DMS 273 treated with DMSO at 0.1 percent for 48 hours (cell line): ENCODE data around the gene EEF1AKMT4.

Source experiments
- DNase-seq: peaks from one replicate; lab custom pipeline; 2025; lab: John Stamatoyannopoulos, UW

The EEF1AKMT4 gene

DNA sequence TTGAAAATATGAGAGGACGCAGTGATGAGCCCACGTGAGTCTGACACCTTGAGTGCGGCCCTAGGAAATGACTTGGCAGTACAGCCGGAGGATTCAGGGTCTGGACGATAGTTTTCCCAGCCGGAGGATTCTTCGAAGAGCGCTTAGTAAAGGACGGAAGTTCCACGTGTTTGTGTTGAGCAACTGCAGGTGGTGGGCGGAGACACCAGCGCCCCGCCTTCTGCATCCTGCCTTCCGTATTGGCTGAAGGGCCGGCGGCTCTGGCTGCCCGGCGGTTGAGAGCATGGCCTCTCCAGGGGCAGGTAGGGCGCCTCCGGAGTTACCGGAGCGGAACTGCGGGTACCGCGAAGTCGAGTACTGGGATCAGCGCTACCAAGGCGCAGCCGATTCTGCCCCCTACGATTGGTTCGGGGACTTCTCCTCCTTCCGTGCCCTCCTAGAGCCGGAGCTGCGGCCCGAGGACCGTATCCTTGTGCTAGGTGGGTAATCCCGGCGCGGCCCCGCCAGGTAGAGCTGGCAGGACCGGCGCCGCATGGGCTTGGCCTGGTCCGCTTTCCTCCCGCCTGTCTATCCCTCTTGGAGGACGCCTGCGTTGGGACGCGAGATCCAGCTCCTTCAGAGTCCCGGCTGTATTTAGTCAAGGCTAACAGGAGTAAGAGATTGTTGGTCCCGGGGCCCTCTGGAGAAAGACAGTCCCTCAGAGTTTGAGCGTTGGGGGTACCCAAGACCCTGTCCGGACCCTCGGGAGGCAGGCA, at the start of gene EEF1AKMT4:
Gene EEF1AKMT4 (plus strand): TSS at position 261 of the 755 bp plus-strand sequence. CDS start 23 bp downstream, at position 284.
- DNase-seq, result peak; percentile 100

DNA sequence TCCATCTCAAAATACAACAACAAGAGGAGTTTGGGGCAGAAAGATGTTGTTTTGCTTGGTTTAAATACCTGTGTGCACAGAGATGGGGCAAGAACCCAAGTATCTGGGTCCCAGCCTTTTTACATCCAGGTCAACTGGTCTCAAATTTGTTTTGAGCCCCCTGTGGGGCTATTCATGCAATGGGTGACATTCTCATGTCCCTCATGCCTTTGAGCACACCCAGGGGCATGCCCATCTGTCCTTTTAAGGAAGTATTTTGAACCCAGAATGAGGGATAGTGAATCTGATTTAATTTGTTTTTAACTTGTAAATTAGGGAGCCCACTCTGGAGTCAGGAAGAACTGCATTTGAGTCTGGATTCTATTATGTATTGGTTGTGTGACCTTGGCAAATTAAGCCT, 48.6 kb upstream of the EEF1AKMT4 start:
- DNase-seq, result no peak

DNA sequence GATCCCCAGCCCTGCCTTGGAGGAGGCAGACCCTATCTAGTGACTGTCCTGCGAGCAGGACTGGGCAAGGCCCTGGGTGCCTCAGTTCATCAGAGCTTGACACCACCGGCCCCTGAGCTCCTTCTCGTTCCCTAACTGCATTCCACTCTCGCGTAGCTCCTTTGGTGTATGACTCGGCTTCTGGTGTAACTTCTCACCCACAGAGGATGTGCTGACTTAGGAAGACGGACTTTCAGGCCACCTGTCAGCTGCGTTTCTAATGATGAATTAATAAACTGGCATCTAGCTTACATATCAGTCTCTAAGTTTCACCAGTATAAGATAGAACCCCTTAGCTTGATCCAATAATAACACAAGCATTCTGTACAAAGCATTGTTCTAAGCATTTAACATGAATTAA, 45.9 kb upstream of the EEF1AKMT4 start:
- DNase-seq, result no peak

DNA sequence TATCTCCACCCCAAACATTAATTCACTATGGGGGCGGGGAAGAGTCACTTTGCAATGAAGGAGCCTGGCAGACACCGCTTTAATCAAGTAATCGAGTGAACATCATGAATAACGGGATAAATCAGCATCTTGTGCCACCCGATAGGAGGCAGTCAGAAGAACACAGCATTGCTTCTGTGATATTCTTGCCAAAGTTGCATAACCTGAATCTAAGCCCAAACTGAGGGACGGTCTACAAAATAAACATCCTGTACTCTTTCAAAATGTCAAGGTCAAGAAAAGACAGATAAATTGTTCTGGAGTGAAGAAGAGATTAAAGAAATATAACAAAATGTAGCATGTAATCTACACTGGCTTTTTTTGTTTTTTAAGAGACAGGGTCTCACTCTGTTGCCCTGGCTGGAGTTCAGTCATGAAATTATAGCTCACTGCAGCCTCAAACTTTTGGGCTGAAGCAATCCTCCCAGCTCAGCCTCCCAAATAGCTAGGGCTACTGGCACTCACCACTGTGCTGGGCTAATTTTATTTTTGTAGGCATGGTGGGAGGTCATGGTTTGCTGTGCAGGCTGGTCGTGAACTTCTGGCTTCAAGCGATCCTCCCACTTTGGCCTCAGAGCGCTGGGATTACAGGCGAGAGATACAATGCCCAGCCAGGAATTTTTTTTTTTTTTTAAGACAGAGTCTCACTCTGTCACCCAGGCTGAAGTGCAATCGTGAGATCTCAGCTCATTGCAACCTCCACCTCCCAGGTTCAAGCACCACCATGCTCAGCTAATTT, 40.1 kb upstream of the EEF1AKMT4 start:
- no peak for DNase-seq

DNA sequence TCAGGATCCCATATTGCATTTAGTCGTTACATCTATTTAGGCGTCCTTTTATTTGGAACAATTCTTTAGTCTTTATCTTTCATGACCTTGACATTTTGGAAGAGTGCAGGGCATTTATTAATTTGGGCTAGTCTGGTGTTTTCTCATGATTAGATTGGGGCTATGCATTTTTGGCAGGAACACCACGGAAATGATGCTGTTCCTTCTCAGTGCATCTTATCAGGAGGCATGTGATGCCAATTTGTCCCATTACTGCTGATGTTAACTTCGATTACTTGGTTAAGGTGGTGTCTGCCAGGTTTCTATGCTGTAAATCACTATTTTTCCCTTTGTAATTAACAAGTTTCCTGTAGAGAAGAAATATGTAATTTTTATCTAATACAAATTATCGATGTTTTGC, 38.2 kb upstream of the EEF1AKMT4 start:
- no peak for DNase-seq

DNA sequence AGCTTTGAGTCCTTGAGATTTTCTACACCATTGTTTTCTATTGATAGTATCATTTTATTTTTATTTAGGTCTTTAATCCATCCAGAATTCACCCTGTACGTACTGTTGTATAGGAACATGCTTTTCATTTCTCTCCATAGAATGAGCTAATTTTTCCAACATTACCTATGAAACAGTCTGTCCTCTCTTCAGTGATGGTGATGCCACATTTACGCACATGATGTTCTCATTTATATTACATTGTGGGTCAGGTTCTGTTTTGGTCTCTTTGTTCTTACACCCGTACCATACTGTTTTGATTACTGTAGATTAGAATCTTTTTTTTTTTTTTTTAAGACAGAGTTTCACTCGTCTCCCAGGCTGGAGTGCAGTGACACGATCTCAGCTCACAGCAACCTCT, 37.8 kb upstream of the EEF1AKMT4 start:
- DNase-seq, result no peak

DNA sequence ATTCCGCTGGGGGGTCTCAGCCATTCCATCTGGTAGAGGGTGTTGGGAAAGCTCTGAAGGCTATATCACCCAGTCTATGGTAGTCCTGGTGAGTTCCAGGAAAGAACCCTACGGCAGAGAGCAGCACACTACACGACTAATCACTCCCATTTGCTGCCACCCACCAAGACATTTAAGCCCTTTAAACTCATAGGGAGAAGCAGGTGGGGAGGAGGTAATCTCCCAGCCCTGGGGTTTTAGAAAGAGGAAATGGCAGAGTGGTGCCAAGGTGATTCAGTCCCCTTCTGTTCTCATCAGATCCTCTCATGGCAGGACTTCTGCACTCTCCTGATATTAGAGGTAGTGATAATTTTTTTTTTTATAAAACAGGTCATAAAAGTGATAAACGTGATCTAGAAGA, 30.7 kb upstream of the EEF1AKMT4 start:
- DNase-seq, result no peak

DNA sequence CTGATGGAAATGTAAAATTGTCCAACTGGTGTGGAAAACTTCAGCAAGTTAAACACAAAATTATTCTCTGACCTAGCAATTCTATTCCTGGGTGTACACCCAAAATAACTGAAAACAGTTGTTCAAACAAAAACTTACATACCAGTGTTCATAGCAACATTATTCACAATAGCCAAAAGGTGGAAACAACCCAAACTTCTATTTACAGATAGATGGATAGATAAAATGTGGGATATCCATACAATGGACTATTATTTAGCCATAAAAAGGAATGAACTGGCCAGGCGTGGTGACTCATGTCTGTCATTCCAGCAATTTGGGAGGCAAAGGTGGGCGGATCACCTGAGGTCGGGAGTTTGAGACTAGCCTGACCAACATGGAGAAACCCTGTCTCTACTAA, 27.0 kb upstream of the EEF1AKMT4 start:
- DNase-seq, result no peak

DNA sequence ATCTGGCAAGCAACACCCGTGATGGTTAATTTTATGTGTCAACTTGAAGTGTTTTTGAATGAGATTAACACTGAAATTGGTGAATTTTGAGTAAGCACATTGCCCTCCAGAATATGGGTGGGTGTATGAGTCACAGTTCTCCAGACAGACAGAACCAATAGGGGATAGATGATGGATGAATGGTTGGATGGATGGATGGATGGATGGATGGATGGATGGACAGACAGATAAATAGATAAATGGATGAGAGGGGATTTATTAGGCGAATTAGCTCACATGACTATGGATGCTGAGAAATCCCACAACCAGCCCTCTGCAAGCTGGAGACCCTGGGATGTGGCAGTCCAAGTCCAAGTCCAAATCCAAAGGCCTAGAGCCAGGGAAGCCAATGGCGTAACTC, 25.5 kb upstream of the EEF1AKMT4 start:
- no peak for DNase-seq

DNA sequence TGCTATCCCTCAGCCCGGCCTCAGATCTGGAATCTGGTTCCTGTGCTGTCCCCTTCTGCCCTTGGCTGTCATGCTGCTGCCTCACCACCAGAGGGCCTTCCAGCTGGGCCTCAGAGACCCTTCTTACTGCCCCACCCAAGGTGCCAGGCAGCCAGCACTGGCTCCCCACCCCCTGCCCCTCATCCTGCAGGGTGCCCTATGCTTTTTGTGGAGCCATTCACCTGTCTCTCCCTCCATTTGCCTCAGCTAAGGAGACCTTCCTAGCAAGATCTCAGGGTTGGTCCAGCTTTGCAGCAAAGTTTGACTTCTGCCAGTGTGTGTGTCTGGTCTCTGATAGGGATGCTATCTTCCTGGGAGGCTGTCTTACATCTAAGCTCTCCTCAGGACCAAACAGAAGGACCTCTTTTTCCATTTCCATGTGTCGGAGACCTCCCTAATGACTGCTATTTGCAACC, 22.0 kb upstream of the EEF1AKMT4 start:
- DNase-seq, result no peak

DNA sequence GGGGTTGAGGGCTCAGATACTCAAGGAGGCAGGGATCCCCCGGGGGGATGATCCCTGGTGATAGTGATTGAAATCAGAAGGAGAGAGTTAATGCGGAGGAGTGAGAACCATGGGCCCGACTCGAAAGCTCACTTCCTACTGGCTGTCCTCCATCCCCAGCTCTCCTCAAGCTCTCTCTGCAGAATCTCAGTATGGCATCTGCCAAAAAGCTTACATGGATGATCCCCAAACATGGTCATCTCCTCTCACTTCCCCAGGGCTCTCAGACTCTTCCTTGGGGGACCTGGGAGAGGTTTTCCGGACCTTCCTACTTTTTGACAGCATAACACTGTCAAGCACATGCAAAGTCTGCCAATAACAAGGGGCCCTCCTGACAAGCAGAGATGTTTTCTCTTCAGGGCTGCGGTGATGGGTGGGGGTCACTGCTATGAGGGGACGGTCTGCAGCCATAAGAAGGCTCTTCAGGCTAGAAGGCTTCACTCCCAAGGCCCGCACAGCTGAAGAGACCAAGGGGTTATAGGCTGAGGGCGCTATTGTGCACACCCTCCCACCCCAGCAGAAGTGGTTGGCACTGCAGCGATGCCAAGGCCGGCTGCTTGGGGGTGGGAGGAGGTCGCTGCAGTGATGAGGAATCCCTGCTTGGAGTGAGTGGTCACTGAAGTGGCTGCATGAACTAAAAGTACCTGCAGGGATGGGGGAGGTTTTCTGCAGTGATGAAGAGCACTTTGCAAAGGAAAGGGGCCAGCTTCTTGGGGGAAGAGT, 20.9 kb upstream of the EEF1AKMT4 start:
- no peak for DNase-seq

DNA sequence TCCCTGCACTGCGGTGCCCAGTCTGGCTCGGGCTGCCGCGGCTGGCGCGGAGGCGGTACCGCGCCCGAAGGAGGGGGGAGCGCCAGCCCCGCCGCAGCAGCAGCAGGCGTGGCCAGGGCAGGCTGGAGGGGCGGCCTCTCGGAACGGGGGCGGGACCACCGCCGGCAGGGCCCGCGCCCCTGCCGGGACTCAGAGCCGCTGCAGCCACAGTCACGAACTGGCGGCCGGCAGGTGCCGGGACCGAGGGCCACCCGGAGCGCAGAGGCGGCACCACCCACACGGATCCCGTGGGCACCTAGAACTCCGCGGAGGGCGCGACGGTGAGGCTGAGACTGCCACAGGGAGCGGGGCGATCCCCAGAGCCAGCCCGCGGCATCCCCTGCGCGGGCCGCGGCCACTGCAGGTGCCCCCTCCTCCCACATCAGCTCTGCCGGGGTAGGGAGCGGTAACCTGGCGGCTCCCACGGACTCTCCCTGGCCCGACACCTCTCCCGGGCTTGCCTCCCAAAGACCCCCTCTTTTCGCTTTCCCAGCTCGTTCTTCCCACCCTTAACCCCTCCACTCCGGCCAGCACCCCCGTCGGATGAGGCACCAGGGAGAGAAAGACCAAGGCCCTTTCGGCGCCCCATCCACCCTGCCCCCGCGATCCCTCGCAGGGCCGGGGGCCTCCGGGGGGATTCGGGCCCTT, 19.9 kb upstream of the EEF1AKMT4 start, which contains the start of gene VWA5B2:
Gene VWA5B2 (plus strand): TSS at position 192 of the 687 bp plus-strand sequence. CDS start 944 bp downstream, outside the sequence.
- peak; percentile 35 for DNase-seq

DNA sequence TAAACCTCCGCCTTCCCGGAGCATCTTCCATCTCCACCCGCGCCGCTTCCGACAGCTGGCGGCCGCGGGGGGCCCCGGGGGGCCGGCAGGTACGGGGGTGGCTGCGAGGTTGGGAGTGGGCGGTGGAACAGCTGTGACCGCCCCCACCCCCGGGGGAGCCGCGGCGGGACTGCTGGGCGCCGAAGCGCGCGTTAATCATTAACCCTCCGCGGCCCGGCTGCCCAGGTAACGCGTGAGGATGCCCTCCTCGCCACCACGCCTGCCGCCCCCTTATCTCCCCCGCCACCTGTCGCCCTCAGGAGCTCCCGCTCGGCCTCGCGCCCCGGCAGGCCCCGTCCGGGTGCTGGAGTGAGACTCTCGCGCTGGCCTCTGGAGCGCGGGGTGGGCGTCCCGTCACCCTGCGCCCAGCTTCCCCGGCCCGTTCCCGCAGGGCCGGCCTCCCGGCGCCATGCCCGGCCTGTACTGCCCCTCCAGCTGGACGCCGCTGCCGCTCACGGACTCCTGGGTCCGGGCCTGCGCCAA, 19.3 kb upstream of the EEF1AKMT4 start:
- DNase-seq, result no peak

DNA sequence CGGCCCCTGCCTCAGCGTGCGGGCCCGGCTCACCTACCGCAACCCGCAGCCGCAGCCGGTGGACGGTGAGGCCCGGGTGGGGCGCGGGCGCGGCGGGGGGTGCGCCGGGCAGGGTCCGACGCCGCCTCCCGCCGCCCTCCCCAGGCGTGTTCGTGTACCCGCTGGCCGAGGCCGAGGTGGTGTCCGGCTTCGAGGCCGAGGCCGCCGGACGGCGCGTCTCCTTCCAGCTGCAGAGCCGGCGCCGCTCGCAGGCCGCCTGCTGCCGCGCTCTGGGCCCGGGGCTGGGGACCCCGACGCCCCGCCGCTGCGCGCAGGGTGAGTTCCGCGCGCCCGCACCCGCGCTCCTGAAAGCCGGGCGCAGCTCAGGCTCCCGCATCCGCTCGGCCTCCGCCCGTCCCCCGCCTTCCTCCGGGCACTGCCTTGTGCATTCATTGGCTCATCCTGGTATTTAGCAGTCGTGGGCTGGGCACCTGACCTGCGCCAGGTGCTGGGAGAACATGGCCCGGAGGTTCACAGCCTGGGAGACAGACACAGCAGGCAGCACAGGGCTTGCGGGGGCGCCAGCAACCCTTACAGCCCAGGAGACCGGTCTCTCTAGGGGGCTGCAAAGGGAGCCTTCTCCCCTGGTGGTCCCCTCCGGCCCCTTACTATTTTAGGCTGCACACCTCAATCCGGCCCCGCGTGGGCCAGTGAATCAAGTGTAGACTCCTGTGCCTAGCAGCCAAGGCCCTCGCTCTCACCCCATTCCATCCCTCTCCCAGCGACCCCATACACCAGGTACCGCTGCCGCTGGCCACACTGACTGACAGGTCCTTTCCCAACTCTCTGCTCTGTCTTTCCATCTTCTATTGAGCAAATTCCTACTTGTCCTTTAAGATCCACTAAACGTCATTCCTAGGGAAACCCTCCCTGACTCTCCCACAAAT, 18.6 kb upstream of the EEF1AKMT4 start:
- no peak for DNase-seq

DNA sequence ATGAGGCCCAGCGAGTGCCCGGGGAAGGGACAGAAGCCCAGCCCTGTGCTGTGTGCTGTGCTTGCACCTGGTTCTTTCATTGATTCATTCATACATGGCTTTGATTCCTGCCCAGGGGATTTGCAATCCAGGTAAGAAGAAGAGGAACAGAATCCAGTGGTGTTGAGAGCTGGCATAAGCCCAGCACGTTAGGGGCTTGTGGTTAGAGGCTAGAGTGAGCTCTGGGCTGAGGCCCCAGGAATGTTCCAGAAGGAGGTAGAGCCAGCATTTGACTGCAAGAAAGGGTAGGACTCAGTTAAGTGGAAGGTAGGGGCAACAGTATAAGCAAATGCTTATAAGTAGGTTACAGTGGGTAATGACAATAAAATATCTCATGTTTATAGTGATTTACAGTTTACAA, 17.8 kb upstream of the EEF1AKMT4 start:
- no peak for DNase-seq

DNA sequence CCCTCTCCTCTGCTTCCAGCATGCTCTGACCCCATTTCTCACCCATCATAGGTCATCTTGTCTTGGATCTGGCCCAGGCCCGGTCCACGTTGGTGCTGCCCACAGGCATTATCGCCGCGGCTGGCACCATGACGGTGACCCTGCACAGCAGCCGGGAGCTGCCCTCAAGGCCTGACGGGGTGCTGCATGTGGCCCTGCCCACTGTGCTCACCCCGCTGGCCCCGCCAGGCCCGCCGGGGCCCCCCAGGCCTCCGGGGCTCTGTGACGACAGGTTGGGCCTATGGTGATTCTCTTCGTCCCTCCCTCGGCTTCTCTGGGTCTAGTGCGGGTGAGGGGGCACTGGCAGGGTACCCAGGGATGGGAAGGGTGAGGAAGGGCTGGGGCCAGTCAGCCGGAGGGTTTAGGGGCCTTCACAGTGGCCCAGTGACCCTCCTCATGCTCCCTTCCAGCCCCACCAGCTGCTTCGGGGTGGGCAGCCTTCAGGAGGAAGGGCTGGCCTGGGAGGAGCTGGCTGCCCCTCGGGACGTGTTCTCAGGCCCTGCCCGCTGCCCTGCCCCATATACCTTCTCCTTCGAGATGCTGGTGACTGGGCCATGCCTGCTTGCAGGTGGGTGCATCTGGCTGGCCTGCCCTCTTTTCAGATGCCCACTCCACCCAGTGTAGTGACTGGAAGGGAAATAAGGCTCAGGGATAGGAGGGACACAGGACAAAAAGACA, 16.2 kb upstream of the EEF1AKMT4 start:
- no peak for DNase-seq

DNA sequence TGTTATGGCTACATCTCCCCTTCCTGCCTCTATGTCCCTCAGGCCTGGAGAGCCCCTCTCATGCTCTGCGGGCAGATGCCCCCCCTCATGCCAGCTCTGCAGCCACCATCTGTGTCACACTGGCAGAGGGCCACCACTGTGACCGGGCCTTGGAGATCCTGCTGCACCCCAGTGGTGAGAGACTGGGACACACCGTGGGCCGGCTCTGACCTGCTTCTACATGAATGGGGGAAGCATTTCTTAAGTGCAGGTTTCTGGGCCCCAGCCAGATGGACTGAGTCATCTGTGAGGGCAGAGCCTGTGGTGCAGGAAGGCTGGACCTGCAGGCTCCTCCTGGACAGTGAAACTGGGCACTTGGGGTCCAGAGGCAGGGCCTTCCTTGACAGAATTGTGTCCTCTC, 15.2 kb upstream of the EEF1AKMT4 start:
- DNase-seq, result peak; percentile 51

DNA sequence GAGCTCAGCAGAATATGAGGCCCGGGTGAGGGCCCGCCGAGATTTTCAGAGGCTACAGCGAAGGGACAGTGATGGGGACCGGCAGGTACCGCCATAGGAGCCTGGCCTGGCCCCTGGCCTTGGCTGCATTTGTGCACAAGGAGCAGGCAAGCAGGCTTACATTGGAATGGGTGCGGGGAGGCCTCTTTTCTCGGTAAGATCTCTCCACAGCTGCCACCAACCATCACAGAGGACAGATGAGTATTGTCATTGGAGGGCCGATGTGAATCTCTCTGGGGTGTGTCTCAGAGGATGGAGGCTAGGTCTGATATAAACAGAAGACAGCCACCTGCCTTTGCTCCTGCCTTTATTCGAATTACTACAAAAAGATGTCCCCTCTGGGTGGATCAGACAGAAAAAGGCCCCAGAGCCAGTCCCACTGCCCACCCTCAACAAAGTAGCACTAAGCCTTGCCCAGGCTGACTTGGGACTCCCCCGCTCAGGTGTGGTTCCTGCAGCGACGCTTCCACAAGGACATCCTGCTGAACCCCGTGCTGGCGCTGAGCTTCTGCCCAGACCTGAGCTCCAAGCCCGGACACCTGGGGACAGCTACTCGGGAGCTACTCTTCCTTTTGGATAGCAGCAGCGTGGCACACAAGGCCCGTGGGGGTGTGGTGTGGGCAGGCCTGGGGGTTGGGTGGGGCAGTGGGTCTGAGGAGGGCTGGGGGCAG, 14.6 kb upstream of the EEF1AKMT4 start:
- no peak for DNase-seq

DNA sequence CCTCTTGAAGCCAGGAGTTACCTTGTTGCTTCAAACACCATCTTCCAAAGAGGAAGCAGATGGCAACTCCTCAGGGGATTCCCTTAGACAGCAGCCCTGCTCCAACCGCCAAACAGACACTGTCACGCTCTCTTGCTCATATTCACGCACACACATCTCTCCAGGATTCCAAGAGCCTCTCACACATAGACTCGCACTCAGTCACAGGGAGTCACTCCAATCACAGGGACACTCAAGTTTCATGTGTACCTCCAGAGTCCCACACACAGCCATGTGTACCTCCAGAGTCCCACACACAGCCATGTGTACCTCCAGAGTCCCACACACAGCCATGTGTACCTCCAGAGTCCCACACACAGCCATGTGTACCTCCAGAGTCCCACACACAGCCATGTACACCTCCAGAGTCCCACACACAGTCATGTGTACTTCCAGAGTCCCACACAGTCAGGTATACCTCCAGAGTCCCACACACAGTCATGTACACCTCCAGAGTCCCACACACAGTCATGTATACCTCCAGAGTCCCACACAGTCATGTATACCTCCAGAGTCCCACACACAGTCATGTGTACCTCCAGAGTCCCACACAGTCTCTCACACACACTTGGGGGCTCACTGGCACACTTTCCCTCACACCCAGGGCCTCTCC, 14.0 kb upstream of the EEF1AKMT4 start:
- DNase-seq, result peak; percentile 45
